ENCODE measurements around the gene DSCAML1.
"Not testable (repeated sequence)": the region's sequence is repeated elsewhere in the genome, so short reads cannot be mapped to it uniquely, and the experiment has no call there.

DSCAML1 gene

DNA sequence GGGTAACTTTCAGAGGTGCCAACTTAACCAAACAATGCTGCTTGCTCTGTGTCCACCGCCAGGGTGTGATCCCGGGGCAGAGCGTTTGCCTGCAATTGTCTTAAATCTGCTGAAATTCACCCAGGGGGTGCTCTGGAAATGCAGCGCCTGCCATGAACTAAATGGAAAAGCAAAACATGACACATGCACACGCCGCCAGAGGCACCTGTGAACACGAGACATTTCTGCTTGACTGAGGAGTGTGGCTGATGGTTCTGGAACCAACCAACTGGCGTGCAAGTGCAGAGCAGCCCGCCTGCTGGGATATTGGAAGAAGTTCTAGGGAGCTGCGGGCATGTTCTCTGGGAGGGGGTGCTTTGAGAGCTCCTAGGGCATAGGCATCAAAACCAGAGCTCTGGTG, 30.4 kb downstream of the DSCAML1 start:
- no peak for DNase-seq (ENCODE audit: low read depth)
- H3K4me3 ChIP-seq (replicated peaks; ENCODE audit: low read depth, low read length) = no peak overlapping the region
- TF ChIP-seq, protein P1, sequence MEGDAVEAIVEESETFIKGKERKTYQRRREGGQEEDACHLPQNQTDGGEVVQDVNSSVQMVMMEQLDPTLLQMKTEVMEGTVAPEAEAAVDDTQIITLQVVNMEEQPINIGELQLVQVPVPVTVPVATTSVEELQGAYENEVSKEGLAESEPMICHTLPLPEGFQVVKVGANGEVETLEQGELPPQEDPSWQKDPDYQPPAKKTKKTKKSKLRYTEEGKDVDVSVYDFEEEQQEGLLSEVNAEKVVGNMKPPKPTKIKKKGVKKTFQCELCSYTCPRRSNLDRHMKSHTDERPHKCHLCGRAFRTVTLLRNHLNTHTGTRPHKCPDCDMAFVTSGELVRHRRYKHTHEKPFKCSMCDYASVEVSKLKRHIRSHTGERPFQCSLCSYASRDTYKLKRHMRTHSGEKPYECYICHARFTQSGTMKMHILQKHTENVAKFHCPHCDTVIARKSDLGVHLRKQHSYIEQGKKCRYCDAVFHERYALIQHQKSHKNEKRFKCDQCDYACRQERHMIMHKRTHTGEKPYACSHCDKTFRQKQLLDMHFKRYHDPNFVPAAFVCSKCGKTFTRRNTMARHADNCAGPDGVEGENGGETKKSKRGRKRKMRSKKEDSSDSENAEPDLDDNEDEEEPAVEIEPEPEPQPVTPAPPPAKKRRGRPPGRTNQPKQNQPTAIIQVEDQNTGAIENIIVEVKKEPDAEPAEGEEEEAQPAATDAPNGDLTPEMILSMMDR (IDR thresholded peaks at IDR 0.05; ENCODE audit: low read length, missing control alignments) = no peak

GRCh38 chr11:117766026-117766425, 31.0 kb downstream of the DSCAML1 start:
- TF ChIP-seq, protein P1 (IDR thresholded peaks at IDR 0.05; ENCODE audit: low read length, missing control alignments) = no peak
- DNase-seq (ENCODE audit: low read depth) = no peak
- no peak overlapping the region for H3K4me3 ChIP-seq (replicated peaks; ENCODE audit: low read depth, low read length)

- DNase-seq (ENCODE audit: low read depth) = no peak
- TF ChIP-seq, protein P1 (IDR thresholded peaks at IDR 0.05; ENCODE audit: low read length, missing control alignments) = no peak
These were observed 31.9 kb downstream of the DSCAML1 start for GRCh38 chr11:117765068-117765467.

GRCh38 chr11:117763465-117763864, 33.6 kb downstream of the DSCAML1 start:
- DNase-seq (ENCODE audit: low read depth); H3K4me3 ChIP-seq (replicated peaks; ENCODE audit: low read depth, low read length): not testable (repeated sequence)

More at GRCh38 chr11:117765068-117765467, 31.9 kb downstream of the DSCAML1 start:
- no peak overlapping the region for H3K4me3 ChIP-seq (replicated peaks; ENCODE audit: low read depth, low read length)

DNA sequence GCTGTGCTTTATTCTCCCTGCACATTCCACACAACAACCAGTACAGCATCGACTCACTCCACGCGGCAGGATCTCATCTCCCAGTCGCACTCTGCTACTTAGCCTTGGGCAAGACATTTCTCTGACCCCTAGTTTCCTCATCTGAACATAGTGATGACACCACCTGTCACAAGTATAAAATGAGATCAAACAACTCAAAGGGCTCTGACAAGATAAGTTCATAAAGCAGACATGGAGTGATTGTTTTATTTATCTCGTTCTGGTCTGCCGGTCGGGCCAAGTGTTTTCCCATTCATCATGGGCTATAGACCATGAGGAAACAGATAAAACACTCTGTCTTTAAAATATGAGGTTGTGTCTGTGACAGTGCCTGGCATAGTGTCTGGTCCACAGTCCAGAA, 35.0 kb downstream of the DSCAML1 start:
- H3K4me3 ChIP-seq (replicated peaks; ENCODE audit: low read depth, low read length) = no peak overlapping the region
- TF ChIP-seq, protein P1 (IDR thresholded peaks at IDR 0.05; ENCODE audit: low read length, missing control alignments) = no peak

GRCh38 chr11:117759305-117759704, 37.7 kb downstream of the DSCAML1 start:
- DNase-seq (ENCODE audit: low read depth) = no peak
- no peak overlapping the region for H3K4me3 ChIP-seq (replicated peaks; ENCODE audit: low read depth, low read length)
- TF ChIP-seq, protein P1 (IDR thresholded peaks at IDR 0.05; ENCODE audit: low read length, missing control alignments) = no peak

More for the DNA sequence above, 35.0 kb downstream of the DSCAML1 start:
- DNase-seq (ENCODE audit: low read depth) = no peak

GRCh38 chr11:117754030-117754429, 43.0 kb downstream of the DSCAML1 start:
- no peak overlapping the region for H3K4me3 ChIP-seq (replicated peaks; ENCODE audit: low read depth, low read length)
- TF ChIP-seq, protein P1 (IDR thresholded peaks at IDR 0.05; ENCODE audit: low read length, missing control alignments) = no peak
- DNase-seq (ENCODE audit: low read depth) = no peak
